Measurements from ENCODE around the gene ADAM22.

- peak; percentile 90 for TF ChIP-seq CTCF (IDR thresholded peaks at IDR 0.05)
- TF ChIP-seq ZFX (IDR thresholded peaks at IDR 0.05; ENCODE audit: borderline replicate concordance), result no peak
Measured at GRCh38 chr7:88243345-88243909, 309.4 kb downstream of the ADAM22 start.

All from 22Rv1 (cell line).